SK-N-SH (cell line): ENCODE measurements around the gene SLC29A1.

Experiments
- NRF1 ChIP-seq: IDR thresholded peaks from 2 replicates; pipeline ENCODE4 v1.6.1; 2012; ENCODE audit warnings: low read depth, mild to moderate bottlenecking, low read length
- TF ChIP-seq, protein P1 (sequence below): IDR thresholded peaks from 2 replicates; pipeline ENCODE4 v1.4.0; 2012; ENCODE audit warnings: low read depth

DNA sequence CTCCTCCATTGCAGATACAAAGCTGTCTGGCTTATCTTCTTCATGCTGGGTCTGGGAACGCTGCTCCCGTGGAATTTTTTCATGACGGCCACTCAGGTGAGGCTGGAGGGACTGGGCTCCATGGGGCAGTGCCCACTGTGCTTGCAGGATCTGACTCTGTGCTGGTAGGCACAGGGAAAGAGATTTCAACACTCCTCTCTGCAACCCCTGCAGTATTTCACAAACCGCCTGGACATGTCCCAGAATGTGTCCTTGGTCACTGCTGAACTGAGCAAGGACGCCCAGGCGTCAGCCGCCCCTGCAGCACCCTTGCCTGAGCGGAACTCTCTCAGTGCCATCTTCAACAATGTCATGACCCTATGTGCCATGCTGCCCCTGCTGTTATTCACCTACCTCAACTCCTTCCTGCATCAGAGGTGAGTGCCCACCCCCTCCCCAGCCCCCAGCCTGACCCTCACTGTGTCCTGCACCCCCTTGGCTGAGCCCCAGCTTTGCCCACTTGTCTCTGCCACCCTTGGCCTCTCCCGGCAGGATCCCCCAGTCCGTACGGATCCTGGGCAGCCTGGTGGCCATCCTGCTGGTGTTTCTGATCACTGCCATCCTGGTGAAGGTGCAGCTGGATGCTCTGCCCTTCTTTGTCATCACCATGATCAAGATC, 6.1 kb downstream of the SLC29A1 start:
- TF ChIP-seq, protein P1, sequence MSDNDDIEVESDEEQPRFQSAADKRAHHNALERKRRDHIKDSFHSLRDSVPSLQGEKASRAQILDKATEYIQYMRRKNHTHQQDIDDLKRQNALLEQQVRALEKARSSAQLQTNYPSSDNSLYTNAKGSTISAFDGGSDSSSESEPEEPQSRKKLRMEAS, result no peak
- TF ChIP-seq NRF1, result no peak
